ENCODE results near the gene PPP2R2C. TPM values are rescaled to one million over a fixed set of nuclear protein-coding genes. Genes with fewer than 3 reads are reported as not detected.

PPP2R2C gene
- total RNA-seq, 1 experiment from 2014 or later = 8.1 TPM

DNA sequence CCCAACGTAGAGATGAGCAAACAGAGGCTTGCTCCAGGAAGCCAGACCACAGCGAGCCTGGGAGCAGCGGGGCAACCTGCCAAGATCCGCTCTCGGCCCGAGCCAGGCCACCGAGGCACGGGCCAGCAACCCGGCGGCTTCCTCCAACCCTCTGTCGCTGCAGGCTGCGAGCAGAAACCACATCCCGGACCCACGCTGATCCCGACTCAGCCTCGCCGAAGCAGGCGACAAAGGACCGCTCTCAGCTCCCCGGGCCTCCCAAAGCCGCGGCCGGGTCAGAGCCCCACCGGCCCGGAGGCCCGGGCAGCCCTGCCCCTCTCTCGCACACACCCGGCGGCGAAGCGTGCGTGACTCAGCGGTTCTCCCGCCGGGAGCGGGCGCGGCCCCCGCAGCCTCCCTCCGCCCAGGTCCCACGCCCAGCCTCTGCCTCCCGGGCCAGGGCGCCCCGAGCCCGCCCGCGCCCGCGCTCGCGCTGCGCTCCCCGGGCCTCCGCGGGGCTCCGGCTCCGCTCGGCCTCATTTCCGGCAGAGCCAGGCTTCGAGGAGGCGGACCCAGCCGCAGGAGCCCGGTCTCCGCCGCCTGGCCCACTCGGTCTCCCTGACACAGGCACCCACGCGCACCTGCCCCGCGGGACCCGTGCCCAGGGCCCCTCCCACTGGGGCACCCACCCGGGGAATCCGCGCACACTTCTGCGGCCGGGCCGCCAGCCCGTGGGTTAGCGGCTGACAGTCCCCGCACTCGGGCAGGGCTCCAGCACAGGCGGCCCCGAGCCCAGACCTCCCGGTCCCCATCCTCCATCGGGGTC lies 1.7 kb downstream of the PPP2R2C start:
- Mint-ChIP-seq H3K36me3 (ENCODE audit: insufficient read depth in 1 of 3, low read depth in 3 of 3) (no peaks in the 10 kb centered on the region), H3K4me3 (peak overlapping the region; percentile 57 to 78), H3K27me3 (ENCODE audit: low read depth) (peaks cover 78% of the 10 kb centered on the region), H3K9me3 (no peaks in the 10 kb centered on the region), H3K27ac (no peak overlapping the region), H3K4me1 (peaks cover 18 to 19% of the 10 kb centered on the region in 2 experiments)
- Histone ChIP-seq H3K23me2 (ENCODE audit: insufficient read length, low read depth, low read length, poor library complexity, severe bottlenecking) (no peaks in the 10 kb centered on the region), H3K27ac (ENCODE audit: insufficient read length, low read depth, low read length) (no peak overlapping the region), H2BK120ac (ENCODE audit: low read depth, low read length, poor library complexity, severe bottlenecking) (no peak overlapping the region), H3K23ac (ENCODE audit: insufficient read length, low read depth, low read length) (no peak overlapping the region), H3K9me3 (ENCODE audit: control insufficient read depth, low read depth, low read length) (no peaks in the 10 kb centered on the region), H4K91ac (ENCODE audit: insufficient read length, low read depth, low read length) (no peak overlapping the region), H2BK12ac (ENCODE audit: insufficient read length, low read depth, low read length) (no peak overlapping the region), H2AK5ac (ENCODE audit: insufficient read length, low read length) (no peak overlapping the region), H3K56ac (ENCODE audit: insufficient read length, low read depth, low read length) (no peak overlapping the region), H2BK15ac (ENCODE audit: low read depth, low read length) (no peak overlapping the region), H3K9ac (ENCODE audit: extremely low read depth, insufficient read length, low read length) (no peak overlapping the region), H2AFZ (ENCODE audit: low read length) (no peak overlapping the region), H3K18ac (ENCODE audit: insufficient read length, low read depth, low read length) (no peak overlapping the region), H3K14ac (ENCODE audit: insufficient read depth, low read length) (no peak overlapping the region), H3K79me2 (ENCODE audit: insufficient read depth, low read length) (no peaks in the 10 kb centered on the region), H4K5ac (ENCODE audit: insufficient read length, low read depth, low read length) (no peak overlapping the region), H3K4me1 (ENCODE audit: insufficient read depth, low read length) (no peaks in the 10 kb centered on the region), H3K4ac (ENCODE audit: low read depth, low read length) (no peak overlapping the region), H3K27me3 (ENCODE audit: insufficient read depth, low read length) (peaks cover 15% of the 10 kb centered on the region; the same call in 1 of the 2 replicates), H3K79me1 (ENCODE audit: insufficient read depth, low read depth, low read length, poor library complexity, severe bottlenecking) (no peaks in the 10 kb centered on the region), H3T11ph (ENCODE audit: low read length) (no peak overlapping the region), H4K20me1 (ENCODE audit: control insufficient read depth, insufficient read depth, insufficient read length) (peaks cover 4% of the 10 kb centered on the region), H2BK5ac (ENCODE audit: insufficient read length, low read length) (no peak overlapping the region), H2BK20ac (ENCODE audit: low read depth, low read length, poor library complexity, severe bottlenecking) (no peak overlapping the region), H3K4me2 (ENCODE audit: insufficient read depth, insufficient read length, low read length) (peak overlapping the region; percentile 49), H4K8ac (replicated peaks; ENCODE audit: insufficient read length, low read depth, low read length) (no peak overlapping the region)
- no CpG with 5 or more reads among the region's 85 CpGs for WGBS (ENCODE audit: extremely low coverage, insufficient read length, low lambda C conversion rate)
- TF ChIP-seq CTCF (conservative IDR thresholded peaks at IDR 0.05) = no peak
- DNase-seq = peak; percentile 44

All from H9 (cell line).